SK-N-SH treated with all-trans-retinoic acid at 6 μM for 48 hours (cell line): ENCODE data around the gene CLBA1.

Experiments used
- ATAC-seq: fragments of 200-7000 bp; cut with Tn5 transposase; 3 replicates; pipeline ENCODE4 v1.9.1; 2020; ENCODE audit warnings: mild to moderate bottlenecking, moderate library complexity
- BACH2 ChIP-seq: fragments of 250-450 bp; sonication (Bioruptor Pico); IDR thresholded peaks from 2 replicates; pipeline ENCODE4 v1.9.0; 2021; ENCODE audit warnings: mild to moderate bottlenecking, borderline replicate concordance
- CREB5 ChIP-seq: fragments of 250-450 bp; sonication (Bioruptor Pico); IDR thresholded peaks from 2 replicates; pipeline ENCODE4 v1.5.1; 2020; ENCODE audit warnings: low read depth, mild to moderate bottlenecking, moderate library complexity
- CSDC2 ChIP-seq: fragments of 250-450 bp; sonication (Bioruptor Pico); IDR thresholded peaks from 2 replicates; pipeline ENCODE4 v1.5.0; 2020; ENCODE audit warnings: mild to moderate bottlenecking, moderate library complexity
- ESRRG ChIP-seq: fragments of 250-450 bp; sonication (Bioruptor Pico); IDR thresholded peaks from 2 replicates; pipeline ENCODE4 v1.6.1; 2021; ENCODE audit warnings: mild to moderate bottlenecking
- GLIS3 ChIP-seq: fragments of 250-450 bp; sonication (Bioruptor Pico); IDR thresholded peaks from 2 replicates; pipeline ENCODE4 v1.5.0; 2020; ENCODE audit warnings: mild to moderate bottlenecking, moderate library complexity
- ISL1 ChIP-seq: fragments of 250-450 bp; sonication (Bioruptor Pico); IDR thresholded peaks from 2 replicates; pipeline ENCODE4 v2.1.2; 2022; ENCODE audit warnings: mild to moderate bottlenecking, moderate library complexity
- OSR1 ChIP-seq: fragments of 250-450 bp; sonication (Bioruptor Pico); IDR thresholded peaks from 2 replicates; pipeline ENCODE4 v1.8.0; 2022; ENCODE audit warnings: moderate library complexity, mild to moderate bottlenecking, inconsistent platforms
- PPARA ChIP-seq: fragments of 250-450 bp; sonication (Bioruptor Pico); IDR thresholded peaks from 2 replicates; pipeline ENCODE4 v1.5.0; 2020; ENCODE audit warnings: mild to moderate bottlenecking, borderline replicate concordance
- RARB ChIP-seq: fragments of 250-450 bp; sonication (Bioruptor Pico); IDR thresholded peaks from 2 replicates; pipeline ENCODE4 v1.8.0; 2021; ENCODE audit warnings: mild to moderate bottlenecking, moderate library complexity
- SNAI2 ChIP-seq: fragments of 250-450 bp; sonication (Bioruptor Pico); IDR thresholded peaks from 2 replicates; pipeline ENCODE4 v1.5.0; 2020; ENCODE audit warnings: mild to moderate bottlenecking, moderate library complexity
- TCF4 ChIP-seq: fragments of 250-450 bp; sonication (Bioruptor Pico); IDR thresholded peaks from 2 replicates; pipeline ENCODE4 v1.8.0; 2021; ENCODE audit warnings: mild to moderate bottlenecking, moderate library complexity, borderline replicate concordance
- TOX ChIP-seq: fragments of 250-450 bp; sonication (Bioruptor Pico); IDR thresholded peaks from 2 replicates; pipeline ENCODE4 v1.8.0; 2021; ENCODE audit warnings: mild to moderate bottlenecking, moderate library complexity, borderline replicate concordance
- TSHZ2 ChIP-seq: fragments of 250-450 bp; sonication (Bioruptor Pico); IDR thresholded peaks from 2 replicates; pipeline ENCODE4 v1.5.0; 2020; ENCODE audit warnings: mild to moderate bottlenecking, moderate library complexity
- ZC3H10 ChIP-seq: fragments of 250-450 bp; sonication (Bioruptor Pico); IDR thresholded peaks from 2 replicates; pipeline ENCODE4 v1.5.1; 2021; ENCODE audit warnings: mild to moderate bottlenecking, moderate library complexity
- ZFP3 ChIP-seq: fragments of 250-450 bp; sonication (Bioruptor Pico); IDR thresholded peaks from 2 replicates; pipeline ENCODE4 v1.5.0; 2020; ENCODE audit warnings: mild to moderate bottlenecking, moderate library complexity
- ZFP30 ChIP-seq: fragments of 450-650 bp; formaldehyde crosslinking; IDR thresholded peaks from 2 replicates; pipeline ENCODE4 v1.5.0; 2022; ENCODE audit warnings: mild to moderate bottlenecking, moderate library complexity
- ZNF565 ChIP-seq: fragments of 450-650 bp; formaldehyde crosslinking; conservative IDR thresholded peaks from 2 replicates; pipeline ENCODE4 v1.5.0; 2020; ENCODE audit warnings: low read depth, mild to moderate bottlenecking, moderate library complexity
- ZNF70 ChIP-seq: fragments of 450-650 bp; formaldehyde crosslinking; IDR thresholded peaks from 2 replicates; pipeline ENCODE4 v1.5.0; 2020; ENCODE audit warnings: mild to moderate bottlenecking, moderate library complexity
- ZNF8 ChIP-seq: fragments of 450-650 bp; formaldehyde crosslinking; IDR thresholded peaks from 2 replicates; pipeline ENCODE4 v1.5.0; 2020; ENCODE audit warnings: mild to moderate bottlenecking, moderate library complexity
- TF ChIP-seq, protein P1 (sequence below): fragments of 250-450 bp; sonication (Bioruptor Pico); IDR thresholded peaks from 2 replicates; pipeline ENCODE4 v1.8.0; 2021; ENCODE audit warnings: low read depth, mild to moderate bottlenecking, moderate library complexity, borderline replicate concordance
- TF ChIP-seq, protein P2 (sequence below): fragments of 250-450 bp; sonication (Bioruptor Pico); IDR thresholded peaks from 2 replicates; pipeline ENCODE4 v1.5.1; 2021; ENCODE audit warnings: mild to moderate bottlenecking, moderate library complexity
- TF ChIP-seq, protein P3 (sequence below): fragments of 250-450 bp; sonication (Bioruptor Pico); IDR thresholded peaks from 2 replicates; pipeline ENCODE4 v1.8.0; 2020; ENCODE audit warnings: mild to moderate bottlenecking, moderate library complexity, borderline replicate concordance

The CLBA1 gene

DNA sequence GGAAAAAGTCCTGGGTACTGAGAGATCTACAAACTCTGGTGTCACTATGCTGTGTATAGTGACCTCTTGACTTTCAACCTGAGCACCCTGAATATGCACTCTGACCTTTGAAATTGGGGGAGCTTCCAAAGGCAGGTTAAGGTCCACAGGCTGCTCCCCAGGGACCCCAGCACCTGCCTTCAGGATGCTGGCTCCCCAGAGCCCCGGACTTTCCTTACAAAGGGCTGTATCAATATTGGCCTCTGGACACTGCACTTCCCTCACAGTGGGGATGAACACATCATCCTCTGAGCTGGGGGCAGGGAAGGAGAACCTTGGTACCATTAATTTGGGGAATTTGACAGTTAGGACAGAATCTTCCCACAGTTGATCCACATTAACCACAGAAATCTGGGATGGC is 46.6 kb upstream of the CLBA1 start:
- no peak for ATAC-seq
- no peak for TF ChIP-seq BACH2 (CRISPR knock-in tag)
- TF ChIP-seq, protein P1, sequence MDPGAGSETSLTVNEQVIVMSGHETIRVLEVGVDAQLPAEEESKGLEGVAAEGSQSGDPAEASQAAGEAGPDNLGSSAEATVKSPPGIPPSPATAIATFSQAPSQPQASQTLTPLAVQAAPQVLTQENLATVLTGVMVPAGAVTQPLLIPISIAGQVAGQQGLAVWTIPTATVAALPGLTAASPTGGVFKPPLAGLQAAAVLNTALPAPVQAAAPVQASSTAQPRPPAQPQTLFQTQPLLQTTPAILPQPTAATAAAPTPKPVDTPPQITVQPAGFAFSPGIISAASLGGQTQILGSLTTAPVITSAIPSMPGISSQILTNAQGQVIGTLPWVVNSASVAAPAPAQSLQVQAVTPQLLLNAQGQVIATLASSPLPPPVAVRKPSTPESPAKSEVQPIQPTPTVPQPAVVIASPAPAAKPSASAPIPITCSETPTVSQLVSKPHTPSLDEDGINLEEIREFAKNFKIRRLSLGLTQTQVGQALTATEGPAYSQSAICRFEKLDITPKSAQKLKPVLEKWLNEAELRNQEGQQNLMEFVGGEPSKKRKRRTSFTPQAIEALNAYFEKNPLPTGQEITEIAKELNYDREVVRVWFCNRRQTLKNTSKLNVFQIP (CRISPR knock-in tag) = no peak
- no peak for TF ChIP-seq ZFP3 (CRISPR knock-in tag)
- no peak for TF ChIP-seq SNAI2 (CRISPR knock-in tag)
- no peak for TF ChIP-seq ZNF8 (CRISPR knock-in tag)
- no peak for TF ChIP-seq CSDC2 (CRISPR knock-in tag)
- no peak for TF ChIP-seq ZNF565 (CRISPR knock-in tag)
- no peak for TF ChIP-seq TCF4
- TF ChIP-seq, protein P2, sequence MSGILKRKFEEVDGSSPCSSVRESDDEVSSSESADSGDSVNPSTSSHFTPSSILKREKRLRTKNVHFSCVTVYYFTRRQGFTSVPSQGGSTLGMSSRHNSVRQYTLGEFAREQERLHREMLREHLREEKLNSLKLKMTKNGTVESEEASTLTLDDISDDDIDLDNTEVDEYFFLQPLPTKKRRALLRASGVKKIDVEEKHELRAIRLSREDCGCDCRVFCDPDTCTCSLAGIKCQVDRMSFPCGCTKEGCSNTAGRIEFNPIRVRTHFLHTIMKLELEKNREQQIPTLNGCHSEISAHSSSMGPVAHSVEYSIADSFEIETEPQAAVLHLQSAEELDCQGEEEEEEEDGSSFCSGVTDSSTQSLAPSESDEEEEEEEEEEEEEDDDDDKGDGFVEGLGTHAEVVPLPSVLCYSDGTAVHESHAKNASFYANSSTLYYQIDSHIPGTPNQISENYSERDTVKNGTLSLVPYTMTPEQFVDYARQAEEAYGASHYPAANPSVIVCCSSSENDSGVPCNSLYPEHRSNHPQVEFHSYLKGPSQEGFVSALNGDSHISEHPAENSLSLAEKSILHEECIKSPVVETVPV = no peak
- TF ChIP-seq OSR1 (CRISPR knock-in tag) = no peak
- no peak for TF ChIP-seq ZFP30
- no peak for TF ChIP-seq RARB (CRISPR knock-in tag)
- TF ChIP-seq ESRRG = no peak
- TF ChIP-seq TOX (CRISPR knock-in tag) = no peak
- TF ChIP-seq CREB5 (CRISPR knock-in tag) = no peak
- TF ChIP-seq, protein P3, sequence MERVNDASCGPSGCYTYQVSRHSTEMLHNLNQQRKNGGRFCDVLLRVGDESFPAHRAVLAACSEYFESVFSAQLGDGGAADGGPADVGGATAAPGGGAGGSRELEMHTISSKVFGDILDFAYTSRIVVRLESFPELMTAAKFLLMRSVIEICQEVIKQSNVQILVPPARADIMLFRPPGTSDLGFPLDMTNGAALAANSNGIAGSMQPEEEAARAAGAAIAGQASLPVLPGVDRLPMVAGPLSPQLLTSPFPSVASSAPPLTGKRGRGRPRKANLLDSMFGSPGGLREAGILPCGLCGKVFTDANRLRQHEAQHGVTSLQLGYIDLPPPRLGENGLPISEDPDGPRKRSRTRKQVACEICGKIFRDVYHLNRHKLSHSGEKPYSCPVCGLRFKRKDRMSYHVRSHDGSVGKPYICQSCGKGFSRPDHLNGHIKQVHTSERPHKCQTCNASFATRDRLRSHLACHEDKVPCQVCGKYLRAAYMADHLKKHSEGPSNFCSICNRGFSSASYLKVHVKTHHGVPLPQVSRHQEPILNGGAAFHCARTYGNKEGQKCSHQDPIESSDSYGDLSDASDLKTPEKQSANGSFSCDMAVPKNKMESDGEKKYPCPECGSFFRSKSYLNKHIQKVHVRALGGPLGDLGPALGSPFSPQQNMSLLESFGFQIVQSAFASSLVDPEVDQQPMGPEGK = no peak
- no peak for TF ChIP-seq ISL1 (CRISPR knock-in tag)
- no peak for TF ChIP-seq ZNF70
- no peak for TF ChIP-seq GLIS3 (CRISPR knock-in tag)
- TF ChIP-seq PPARA (CRISPR knock-in tag) = no peak

- no peak for TF ChIP-seq TSHZ2 (CRISPR knock-in tag)
- TF ChIP-seq BACH2 (CRISPR knock-in tag) = no peak
- TF ChIP-seq TOX (CRISPR knock-in tag) = no peak
- TF ChIP-seq PPARA (CRISPR knock-in tag) = no peak
- no peak for TF ChIP-seq RARB (CRISPR knock-in tag)
- TF ChIP-seq, protein P3 = no peak
- no peak for TF ChIP-seq ZC3H10 (CRISPR knock-in tag)
- no peak for TF ChIP-seq TCF4
- TF ChIP-seq, all 23 proteins: peak for 0
- ATAC-seq = no peak
Measured at GRCh38 chr14:104939666-104940410, 45.8 kb upstream of the CLBA1 start.
